Activated CD4-positive, alpha-beta memory T cell treated with anti-CD3 and anti-CD28 coated beads for 36 hours (primary cell): Measurements from ENCODE around the gene CHP2. TPM values are rescaled to one million over a fixed set of nuclear protein-coding genes. Genes with fewer than 3 reads are reported as not detected.

Experiments used
- CTCF ChIA-PET: fragments of 350-600 bp; sonication (Branson Sonifier 250); formaldehyde crosslinking; loops from one replicate; lab custom pipeline; 2021; ENCODE audit warnings: antibody characterized with exemption, inconsistent platforms; lab: Charles Lee
- POLR2A ChIA-PET: fragments of 350-600 bp; sonication (Branson Sonifier 250); formaldehyde crosslinking; loops from one replicate; lab custom pipeline; 2021; ENCODE audit warnings: antibody characterized with exemption; lab: Charles Lee
- DNase-seq: peaks from one replicate; pipeline ENCODE4 v3.0.0-alpha.2; 2020
- H3K27ac Mint-ChIP-seq: one replicate; pipeline ENCODE4 v1.8.0; 2021; ENCODE audit warnings: mixed read lengths
- H3K27me3 Mint-ChIP-seq: one replicate; pipeline ENCODE4 v1.8.0; 2021; ENCODE audit warnings: mixed read lengths
- H3K36me3 Mint-ChIP-seq: one replicate; pipeline ENCODE4 v1.8.0; 2021; ENCODE audit warnings: mixed read lengths
- H3K4me1 Mint-ChIP-seq: one replicate; pipeline ENCODE4 v1.8.0; 2021; ENCODE audit warnings: low read depth, mixed read lengths
- H3K4me3 Mint-ChIP-seq: one replicate; pipeline ENCODE4 v1.8.0; 2021; ENCODE audit warnings: mild to moderate bottlenecking, mixed read lengths
- H3K9me3 Mint-ChIP-seq: one replicate; pipeline ENCODE4 v1.8.0; 2021; ENCODE audit warnings: mixed read lengths
- intact Hi-C: fragments of 100-400 bp; cut with micrococcal nuclease; formaldehyde crosslinking; loops from one replicate; pipeline ENCODE4 v1.15.1; 2023
- total RNA-seq, 2 experiments: library from RNA; stranded (reverse); gene quantifications; one replicate each; pipeline ENCODE4 v1.2.3, GENCODE V29; 2021

Gene CHP2
- total RNA-seq, 2 experiments from 2014 or later: not detected

GRCh38 chr16:23786964-23787561 lies 32.2 kb downstream of the CHP2 start:
- peaks cover 12% of the 10 kb centered on the region for H3K27me3 Mint-ChIP-seq
- H3K27ac Mint-ChIP-seq: no peak overlapping the region
- intact Hi-C loops: no loop called here
- H3K36me3 Mint-ChIP-seq: no peaks in the 10 kb centered on the region
- DNase-seq: no peak
- H3K4me1 Mint-ChIP-seq: no peaks in the 10 kb centered on the region
- H3K4me3 Mint-ChIP-seq: no peak overlapping the region
- H3K9me3 Mint-ChIP-seq: no peaks in the 10 kb centered on the region
- CTCF ChIA-PET: no interaction called here
- POLR2A ChIA-PET: no interaction called here

GRCh38 chr16:23788685-23789084 lies 33.9 kb downstream of the CHP2 start:
- no peaks in the 10 kb centered on the region for H3K9me3 Mint-ChIP-seq
- no peak for DNase-seq
- CTCF ChIA-PET: interaction anchor here (1.0 to 2.4 kb wide), 3 partner anchors 12 to 222 kb away, joined by 3 to 8 read pairs (median 3); no protein-coding TSS in a partner anchor
- intact Hi-C loops: no loop called here
- H3K27ac Mint-ChIP-seq: no peak overlapping the region
- no peak overlapping the region for H3K4me3 Mint-ChIP-seq
- POLR2A ChIA-PET: no interaction called here
- no peaks in the 10 kb centered on the region for H3K4me1 Mint-ChIP-seq
- H3K36me3 Mint-ChIP-seq: no peaks in the 10 kb centered on the region
- peaks cover 8% of the 10 kb centered on the region for H3K27me3 Mint-ChIP-seq

- no peaks in the 10 kb centered on the region for H3K9me3 Mint-ChIP-seq
- DNase-seq: no peak
- no peak overlapping the region for H3K27ac Mint-ChIP-seq
- intact Hi-C loops: no loop called here
- ChIA-PET CTCF (no interaction called here), POLR2A (no interaction called here)
- no peak overlapping the region for H3K4me3 Mint-ChIP-seq
- no peaks in the 10 kb centered on the region for H3K4me1 Mint-ChIP-seq
- H3K36me3 Mint-ChIP-seq: no peaks in the 10 kb centered on the region
- H3K27me3 Mint-ChIP-seq: no peaks in the 10 kb centered on the region
These were observed 40.6 kb downstream of the CHP2 start for GRCh38 chr16:23795378-23795777.

GRCh38 chr16:23796941-23797340 lies 42.1 kb downstream of the CHP2 start:
- H3K27me3 Mint-ChIP-seq: no peaks in the 10 kb centered on the region
- H3K9me3 Mint-ChIP-seq: no peaks in the 10 kb centered on the region
- no peak for DNase-seq
- POLR2A ChIA-PET: no interaction called here
- H3K4me1 Mint-ChIP-seq: no peaks in the 10 kb centered on the region
- CTCF ChIA-PET: interaction anchor here (0.5 to 12.1 kb wide), 5 partner anchors 9 to 457 kb away, joined by 3 to 387 read pairs (median 5); no protein-coding TSS in a partner anchor
- no peak overlapping the region for H3K27ac Mint-ChIP-seq
- no peak overlapping the region for H3K4me3 Mint-ChIP-seq
- no peaks in the 10 kb centered on the region for H3K36me3 Mint-ChIP-seq
- intact Hi-C loops: no loop called here

GRCh38 chr16:23801378-23801777 lies 46.6 kb downstream of the CHP2 start:
- no peaks in the 10 kb centered on the region for H3K27me3 Mint-ChIP-seq
- POLR2A ChIA-PET: no interaction called here

GRCh38 chr16:23802776-23803175 lies 48.0 kb downstream of the CHP2 start:
- intact Hi-C loops: loop anchor here (1.0 to 2.0 kb wide), 6 partner anchors 25 to 702 kb away; no protein-coding TSS in a partner anchor
- POLR2A ChIA-PET: interaction anchor here (0.6 to 1.3 kb wide), 3 partner anchors 31 to 234 kb away, joined by 3 to 4 read pairs (median 3); no protein-coding TSS in a partner anchor
- no peaks in the 10 kb centered on the region for H3K27me3 Mint-ChIP-seq

More at GRCh38 chr16:23801378-23801777, 46.6 kb downstream of the CHP2 start:
- peak; percentile 83 for DNase-seq
- Mint-ChIP-seq H3K4me1 (peaks cover 9% of the 10 kb centered on the region), H3K4me3 (no peak overlapping the region), H3K27ac (no peak overlapping the region), H3K36me3 (no peaks in the 10 kb centered on the region), H3K9me3 (no peaks in the 10 kb centered on the region)
- CTCF ChIA-PET: interaction anchor here (0.6 to 12.1 kb wide), 15 partner anchors 10 to 452 kb away, joined by 3 to 387 read pairs (median 3); no protein-coding TSS in a partner anchor
- intact Hi-C loops: loop anchor here (1.0 kb wide), 1 partner anchor 235 kb away; no protein-coding TSS in a partner anchor

GRCh38 chr16:23803591-23804123 lies 48.8 kb downstream of the CHP2 start:
- Mint-ChIP-seq H3K4me1 (peaks cover 9% of the 10 kb centered on the region), H3K36me3 (no peaks in the 10 kb centered on the region), H3K27ac (no peak overlapping the region), H3K27me3 (no peaks in the 10 kb centered on the region), H3K9me3 (no peaks in the 10 kb centered on the region), H3K4me3 (peak overlapping the region; percentile 17)
- intact Hi-C loops: loop anchor here (1.0 to 2.0 kb wide), 6 partner anchors 24 to 701 kb away; no protein-coding TSS in a partner anchor
- peak; percentile 78 for DNase-seq
- POLR2A ChIA-PET: interaction anchor here (0.6 to 1.3 kb wide), 6 partner anchors 23 to 233 kb away, joined by 3 to 5 read pairs (median 3); partner anchors contain the start of gene PRKCB
- CTCF ChIA-PET: interaction anchor here (0.6 to 12.1 kb wide), 43 partner anchors 8 to 701 kb away, joined by 3 to 387 read pairs (median 4); no protein-coding TSS in a partner anchor

More at GRCh38 chr16:23802776-23803175, 48.0 kb downstream of the CHP2 start:
- CTCF ChIA-PET: interaction anchor here (0.6 to 12.1 kb wide), 34 partner anchors 14 to 702 kb away, joined by 3 to 387 read pairs (median 4); no protein-coding TSS in a partner anchor
- Mint-ChIP-seq H3K4me1 (peaks cover 9% of the 10 kb centered on the region), H3K27ac (no peak overlapping the region), H3K4me3 (no peak overlapping the region), H3K9me3 (no peaks in the 10 kb centered on the region), H3K36me3 (no peaks in the 10 kb centered on the region)
- DNase-seq: no peak

GRCh38 chr16:23807028-23807427 lies 52.2 kb downstream of the CHP2 start:
- H3K36me3 Mint-ChIP-seq: no peaks in the 10 kb centered on the region
- DNase-seq: no peak
- H3K9me3 Mint-ChIP-seq: no peaks in the 10 kb centered on the region
- H3K4me3 Mint-ChIP-seq: no peak overlapping the region
- ChIA-PET CTCF (interaction anchor here (0.8 to 12.1 kb wide), 3 partner anchors 70 to 230 kb away, joined by 3 to 387 read pairs (median 12); no protein-coding TSS in a partner anchor), POLR2A (no interaction called here)
- H3K4me1 Mint-ChIP-seq: peaks cover 9% of the 10 kb centered on the region
- intact Hi-C loops: no loop called here
- no peaks in the 10 kb centered on the region for H3K27me3 Mint-ChIP-seq
- no peak overlapping the region for H3K27ac Mint-ChIP-seq

Other genes starting within 250 kb of the CHP2 start
- gene GGA2, start 244.5 kb upstream of the CHP2 start, total RNA-seq: 10 to 100 TPM; 73.3 to 75.1 TPM
- 10 to 100 TPM; 21.6 to 23.6 TPM for gene EARS2, start 197.7 kb upstream of the CHP2 start, total RNA-seq
- 10 to 100 TPM; 53.9 to 54.4 TPM for gene UBFD1, start 197.3 kb upstream of the CHP2 start, total RNA-seq
- 100 to 1,000 TPM; 152 to 153 TPM for gene NDUFAB1, start 158.7 kb upstream of the CHP2 start, total RNA-seq
- 10 to 100 TPM; 20.3 to 20.8 TPM for gene PALB2, start 113.7 kb upstream of the CHP2 start, total RNA-seq
- 10 to 100 TPM; 55.6 to 56.1 TPM for gene DCTN5, start 113.6 kb upstream of the CHP2 start, total RNA-seq
- gene PLK1, start 76.1 kb upstream of the CHP2 start, total RNA-seq: 10 to 100 TPM; 81.2 to 81.6 TPM
- gene ERN2, start 41.8 kb upstream of the CHP2 start, total RNA-seq: not detected
- gene PRKCB, start 81.0 kb downstream of the CHP2 start, total RNA-seq: 10 to 100 TPM; 56.3 to 57.9 TPM